HG02840 (cell line): ENCODE results near the gene PHF20.
A peak's percentile ranks its signal among the peaks of the same experiment; 100 is the strongest.
"Not testable (repeated sequence)": the region's sequence is repeated elsewhere in the genome, so short reads cannot be mapped to it uniquely, and the experiment has no call there.

Experiments
- ATAC-seq: cut with Tn5 transposase; IDR thresholded peaks from one replicate; pipeline ENCODE4 v1.9.1; 2021; ENCODE audit warnings: mild to moderate bottlenecking, moderate library complexity, moderate number of reproducible peaks; ENCODE audit not compliant: unreplicated experiment, low FRiP score

The PHF20 gene

DNA sequence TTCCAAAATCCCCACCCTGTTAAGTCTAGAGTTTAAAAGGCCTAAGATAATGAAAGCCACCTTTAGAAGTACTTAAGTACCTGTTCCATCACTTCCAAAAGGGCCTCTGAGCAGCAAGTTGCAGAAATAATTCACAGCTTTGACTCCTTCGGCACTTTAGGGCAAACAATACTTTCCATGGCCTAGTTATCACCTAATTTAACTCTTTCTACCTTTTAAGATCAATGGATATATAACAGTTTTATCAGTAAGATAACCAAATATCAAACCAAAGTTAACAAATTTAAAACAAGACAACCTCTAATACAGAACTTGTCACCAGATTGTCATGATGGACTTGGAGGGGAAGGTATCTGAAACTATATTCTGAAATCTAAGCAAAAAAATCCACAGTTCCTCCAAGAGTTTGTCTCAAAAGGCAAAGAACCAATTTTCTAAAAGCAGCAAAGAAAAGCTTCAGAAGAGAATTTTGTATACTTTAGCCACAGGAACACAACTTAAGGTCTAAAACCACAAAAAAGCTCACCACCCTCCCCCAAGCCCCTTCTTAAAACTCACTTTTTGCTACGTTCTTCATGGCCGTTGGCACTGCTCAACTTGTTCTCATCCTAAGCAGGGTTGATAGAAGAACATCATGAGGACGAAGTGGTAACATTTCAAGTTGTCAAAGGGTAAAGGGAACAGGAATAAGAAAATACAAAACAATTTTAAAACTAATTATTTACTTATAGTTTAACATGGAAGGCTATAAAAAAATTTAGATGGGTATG is 33.2 kb upstream of the PHF20 start:
- ATAC-seq: no peak

DNA sequence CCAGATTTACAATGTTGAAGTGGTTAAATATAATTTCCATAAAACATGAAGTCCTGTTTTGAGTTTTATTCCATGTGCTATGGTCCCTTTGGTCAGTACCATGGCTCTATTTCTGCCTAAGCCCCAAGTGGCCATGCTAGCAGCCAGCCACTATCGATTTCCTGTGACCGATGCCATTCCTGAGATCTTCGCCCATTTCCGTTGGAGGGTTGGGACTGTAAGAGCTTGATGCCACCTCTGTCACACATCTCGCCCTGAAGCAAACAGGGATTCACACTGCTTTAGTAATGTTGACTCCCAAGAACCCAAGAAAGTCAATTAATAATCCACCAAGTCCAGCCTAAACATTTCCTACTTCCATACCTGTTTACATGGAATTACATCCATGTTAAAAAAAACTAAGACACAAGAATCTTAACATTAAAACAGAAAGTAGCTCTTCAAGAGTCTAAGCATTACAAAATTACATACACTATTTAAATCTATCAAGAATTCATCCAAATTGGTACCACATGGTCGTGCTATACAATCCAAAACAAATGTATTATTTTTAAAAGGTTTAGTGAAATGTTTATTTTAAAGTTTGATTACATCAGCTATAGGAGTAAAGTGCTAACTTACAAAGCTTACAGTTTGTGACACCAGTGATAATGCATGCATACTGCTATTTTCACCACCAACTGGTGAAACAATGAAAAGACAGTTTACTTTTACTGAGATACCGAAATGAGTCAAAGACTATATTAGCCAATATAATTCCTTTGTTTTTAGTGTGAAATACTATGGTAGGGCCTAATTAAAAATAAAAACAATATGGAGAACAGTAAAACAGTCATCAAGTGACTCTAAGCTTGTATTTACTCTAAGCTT is 32.3 kb upstream of the PHF20 start:
- ATAC-seq: no peak

DNA sequence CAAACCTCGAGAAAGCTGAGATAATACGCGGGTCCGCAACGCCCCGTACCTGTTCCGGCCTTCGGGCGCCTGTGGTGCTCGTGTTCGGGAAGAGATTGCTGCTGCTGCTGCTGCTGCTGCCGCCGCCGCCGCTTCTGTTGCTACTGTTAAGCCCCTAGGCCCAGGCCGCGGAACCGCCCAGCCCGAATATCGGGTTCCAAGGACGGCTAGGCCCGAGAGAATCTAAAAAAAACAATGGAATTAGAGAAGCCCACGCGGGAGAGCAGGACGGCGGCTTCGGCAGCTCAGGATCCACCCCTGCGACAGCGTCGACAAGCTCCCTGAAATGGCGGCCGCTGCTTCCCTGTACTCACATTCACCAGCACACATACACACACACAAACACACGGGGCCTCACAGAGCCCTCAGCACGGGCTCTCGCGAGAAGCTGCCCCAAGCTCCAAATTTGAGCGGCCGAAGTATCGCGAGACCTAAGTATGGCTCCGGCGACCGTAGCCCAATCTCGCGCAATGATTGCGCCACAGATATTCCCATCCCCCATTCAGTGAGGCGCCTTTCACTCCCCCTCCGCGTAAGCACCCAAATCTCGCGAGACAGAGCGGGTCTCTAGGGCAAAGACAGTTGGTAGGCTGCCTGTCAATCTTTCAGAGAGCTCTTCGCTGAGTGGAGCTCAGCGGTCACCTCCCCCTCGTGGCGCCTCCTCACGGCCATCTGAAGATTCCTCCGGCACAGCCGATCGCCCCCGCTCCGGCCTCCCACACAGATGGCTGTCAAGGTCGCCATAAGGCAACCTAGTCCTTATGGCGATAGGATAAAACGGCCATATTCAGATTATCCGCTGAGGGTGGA is 29.7 kb upstream of the PHF20 start, which contains the start of gene RBM39:
RBM39 (minus strand) TSS at position 369 of the 849 bp plus-strand sequence. CDS start 1,386 bp downstream, outside the sequence.
- peak; percentile 87 for ATAC-seq

DNA sequence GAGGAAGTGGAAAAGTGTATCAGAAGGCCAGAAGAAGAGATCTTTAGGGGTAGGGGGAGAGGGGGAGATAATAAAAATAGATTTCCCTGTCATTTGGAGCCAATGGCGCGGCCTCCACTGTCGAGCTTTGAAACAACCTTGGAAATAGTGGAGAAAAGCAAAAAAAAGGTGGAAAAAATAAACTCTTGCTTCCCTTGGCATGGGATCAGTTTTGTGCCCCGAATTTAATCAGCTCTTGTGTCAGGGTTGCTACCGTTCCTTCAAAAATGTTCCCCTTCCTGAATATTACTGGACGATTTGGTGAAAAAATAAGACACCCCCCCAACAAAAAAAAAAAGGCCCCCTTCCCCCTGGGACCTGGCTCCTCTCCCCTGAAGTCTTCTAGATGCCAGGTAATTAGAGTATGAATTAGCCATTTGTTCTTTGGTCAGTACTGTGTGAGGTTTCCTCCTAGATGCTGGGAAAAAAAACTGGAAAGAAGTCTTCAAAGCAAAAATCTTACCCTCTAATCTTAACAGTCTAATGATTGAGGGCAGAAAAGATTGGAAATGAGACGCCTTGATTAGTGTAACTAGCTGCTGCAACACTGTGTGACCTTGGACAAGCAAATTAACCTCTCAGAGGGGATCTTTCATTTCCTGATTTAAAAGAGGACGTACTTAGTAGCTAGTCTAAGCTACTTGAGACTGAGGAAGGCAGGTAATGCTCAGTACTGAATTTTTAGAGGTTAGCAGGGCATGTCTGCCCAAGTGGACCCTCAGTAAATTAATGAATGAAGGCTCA is 28.9 kb upstream of the PHF20 start:
- no peak for ATAC-seq

DNA sequence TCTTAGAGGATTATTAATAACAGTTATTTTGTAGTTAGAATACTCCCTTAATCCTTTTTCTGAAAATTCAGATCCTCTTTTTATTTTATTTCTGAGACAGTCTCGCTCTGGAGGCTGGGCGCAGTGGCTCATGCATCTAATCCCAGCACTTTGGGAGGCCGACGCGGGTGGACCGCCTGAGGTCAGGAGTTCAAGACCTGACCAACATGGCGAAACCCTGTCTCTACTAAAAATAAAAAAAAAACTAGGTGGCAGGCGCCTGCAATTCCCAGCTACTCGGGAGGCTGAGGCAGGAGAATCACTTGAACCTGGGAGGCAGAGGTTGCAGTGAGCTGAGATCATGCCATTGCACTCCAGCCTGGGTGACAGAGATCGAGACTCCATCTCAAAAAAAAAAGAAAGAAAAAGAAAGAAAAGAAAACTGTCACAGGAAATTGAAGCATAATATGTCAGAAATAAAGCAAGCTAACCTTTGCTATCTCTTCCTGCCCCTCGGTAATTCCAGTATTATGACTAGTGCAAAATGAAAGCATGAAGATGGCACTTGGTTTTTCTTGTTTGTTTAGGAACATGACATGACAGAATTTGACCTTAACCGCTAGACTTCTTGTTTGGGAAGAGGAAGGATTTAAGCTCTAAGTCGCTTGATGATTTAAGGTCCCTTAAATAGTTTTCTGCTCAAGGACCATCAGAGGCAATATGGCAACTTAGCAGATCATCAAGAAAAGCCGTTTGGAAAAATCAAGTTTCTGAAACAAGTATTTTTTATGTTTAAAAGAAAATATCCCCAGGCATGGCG is 27.9 kb upstream of the PHF20 start:
- no peak for ATAC-seq

DNA sequence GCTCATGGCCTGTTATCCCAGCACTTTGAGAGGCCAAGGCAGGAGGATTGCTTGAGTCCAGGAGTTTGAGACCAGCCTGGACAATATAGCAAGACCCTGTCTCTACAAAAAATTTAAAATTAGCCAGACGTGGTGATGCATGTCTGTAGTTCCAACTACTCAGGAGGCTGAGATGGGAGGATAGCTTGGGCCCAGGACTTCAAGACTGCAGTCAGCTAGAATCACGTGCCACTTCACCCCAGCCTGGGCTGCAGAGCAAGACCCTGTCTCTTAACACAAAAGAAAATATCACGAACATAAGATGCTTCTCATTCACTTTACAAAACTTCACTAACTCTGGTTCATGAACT is 27.3 kb upstream of the PHF20 start:
- not testable (repeated sequence) for ATAC-seq

DNA sequence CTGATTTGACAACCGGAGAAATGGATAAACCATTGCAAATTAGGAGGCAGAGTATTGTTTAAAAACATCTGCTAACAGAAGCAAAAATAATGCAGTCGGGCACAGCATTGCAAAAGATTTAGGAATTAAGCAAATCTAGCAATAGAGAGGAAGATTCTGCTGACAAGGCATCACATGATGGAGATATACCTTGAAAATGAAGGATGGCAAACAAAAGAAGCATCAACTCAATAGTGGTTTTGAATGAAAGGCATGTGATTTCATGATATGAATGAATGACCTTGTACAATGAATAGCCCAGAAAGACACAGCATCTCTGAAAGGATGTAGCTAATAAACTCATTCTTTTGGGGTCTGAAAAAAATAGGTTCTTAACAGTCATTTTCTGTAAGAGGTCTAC is 21.2 kb upstream of the PHF20 start:
- no peak for ATAC-seq

DNA sequence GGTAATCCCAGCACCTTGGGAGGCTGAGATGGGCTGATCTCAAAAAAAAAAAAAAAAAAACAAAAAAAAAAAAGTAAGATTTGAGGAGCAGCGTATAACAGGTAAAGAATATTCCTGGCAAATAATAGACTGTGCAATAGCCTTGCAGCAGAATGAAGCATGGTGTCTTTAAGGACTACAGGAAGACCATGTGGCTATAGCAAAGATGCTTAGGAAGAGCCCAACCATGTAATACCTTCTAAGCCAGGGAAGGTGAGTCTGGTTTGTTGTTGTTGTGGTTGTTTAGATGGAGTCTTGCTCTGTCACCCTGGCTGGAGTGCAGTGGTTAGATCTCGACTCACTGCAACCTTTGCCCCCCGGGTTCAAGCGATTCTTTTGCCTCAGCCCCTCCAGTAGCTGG is 15.4 kb upstream of the PHF20 start:
- no peak for ATAC-seq

DNA sequence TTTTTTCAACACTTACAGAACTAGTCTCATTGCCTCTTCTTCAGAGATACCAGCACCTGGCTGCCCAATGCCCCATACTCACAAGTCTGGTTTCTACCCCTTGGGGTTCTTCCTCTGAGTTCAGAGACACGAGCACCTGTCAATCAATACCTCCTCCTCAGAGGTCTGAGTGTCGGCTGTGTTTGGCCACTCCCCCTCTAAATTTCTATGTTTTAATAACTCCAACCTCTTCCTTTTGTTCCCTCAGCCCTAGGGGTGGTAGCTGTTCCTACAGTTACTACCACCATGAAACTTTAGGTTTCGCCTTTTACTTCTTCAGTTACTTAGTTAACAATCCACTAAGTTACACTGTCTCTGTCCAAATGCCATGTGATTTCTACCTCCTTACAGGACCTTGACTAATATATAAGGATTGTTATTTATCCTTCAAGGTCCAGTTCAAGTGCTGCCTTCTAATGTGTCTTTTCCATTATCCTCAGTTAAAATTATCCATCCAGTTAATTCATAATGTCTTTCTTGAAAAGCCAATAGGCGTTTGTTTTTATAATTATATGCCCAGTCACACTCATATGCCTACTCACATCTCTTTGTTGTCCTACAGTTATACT is 14.6 kb upstream of the PHF20 start:
- no peak for ATAC-seq

DNA sequence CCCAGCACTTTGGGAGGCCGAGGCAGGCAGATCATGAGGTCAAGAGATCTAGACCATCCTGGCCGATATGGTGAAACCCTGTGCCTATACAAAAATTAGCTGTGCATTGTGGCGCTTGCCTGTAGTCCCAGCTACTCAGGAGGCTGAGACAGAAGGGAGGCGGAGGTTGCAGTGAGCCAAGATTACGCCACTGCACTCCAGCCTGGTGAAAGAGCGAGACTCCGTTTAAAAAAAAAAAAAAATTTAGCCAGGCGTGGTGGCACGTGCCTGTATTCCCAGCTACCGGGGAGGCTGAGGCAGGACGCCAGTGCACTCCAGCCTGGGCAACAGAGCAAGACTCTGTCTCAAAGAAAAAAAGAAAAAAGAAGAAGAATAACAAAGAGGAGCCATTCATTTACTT is 10.3 kb upstream of the PHF20 start:
- ATAC-seq: not testable (repeated sequence)

DNA sequence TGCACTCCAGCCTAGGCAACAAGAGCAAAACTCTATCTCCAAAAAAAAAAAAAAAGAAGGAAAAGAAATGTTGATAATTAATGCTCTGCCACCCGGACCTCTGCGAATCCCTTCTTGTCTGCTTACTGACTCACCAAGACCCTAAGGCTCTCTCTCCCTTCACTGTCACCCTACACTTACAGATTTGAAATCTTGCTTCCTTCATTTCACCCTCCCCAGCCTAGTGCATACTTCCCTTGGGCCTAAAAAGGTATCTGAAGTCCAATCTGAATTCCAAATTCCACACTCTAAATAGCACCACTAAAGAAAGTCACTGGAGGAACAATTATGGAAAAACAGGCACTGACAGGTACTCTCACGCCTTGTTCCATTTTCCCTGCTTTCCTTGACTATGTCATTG is 9.4 kb upstream of the PHF20 start:
- ATAC-seq: no peak

DNA sequence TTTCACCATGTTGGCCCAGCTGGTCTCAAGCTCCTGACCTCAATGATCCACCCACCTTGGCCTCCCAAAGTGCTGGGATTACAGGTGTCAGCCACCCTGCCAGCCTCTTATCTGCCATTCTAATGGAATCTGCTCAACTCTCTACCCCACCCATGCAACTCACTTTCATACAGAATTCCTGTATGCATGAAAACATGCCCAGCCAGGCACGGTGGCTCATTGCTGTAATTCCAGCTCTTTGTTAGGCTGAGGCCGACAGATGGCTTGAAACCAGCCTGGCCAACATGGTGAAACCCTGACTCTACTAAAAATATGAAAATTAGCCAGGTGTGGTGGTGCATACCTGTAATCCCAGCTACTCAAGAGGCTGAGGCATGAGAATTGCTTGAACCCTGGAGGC is 6.9 kb upstream of the PHF20 start:
- ATAC-seq: not testable (repeated sequence)

DNA sequence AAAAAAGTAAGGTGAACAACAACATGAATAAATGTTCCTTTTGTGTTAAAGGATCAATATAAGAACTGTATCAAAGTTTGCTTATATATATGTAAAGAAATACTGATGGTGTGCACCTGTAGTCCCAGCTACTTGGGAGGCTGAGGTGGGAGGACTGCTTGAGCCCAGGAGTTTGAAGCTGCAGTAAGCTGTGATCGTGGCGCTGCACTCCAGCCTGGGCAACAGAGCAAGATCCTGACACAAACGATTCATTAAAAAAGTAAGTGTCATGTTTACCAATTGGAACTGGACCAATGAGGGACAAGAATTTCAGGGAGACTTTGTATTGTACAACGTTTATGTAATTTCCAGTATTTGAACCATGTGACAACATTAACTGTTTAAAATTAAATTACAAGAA is 5.0 kb upstream of the PHF20 start:
- no peak for ATAC-seq

DNA sequence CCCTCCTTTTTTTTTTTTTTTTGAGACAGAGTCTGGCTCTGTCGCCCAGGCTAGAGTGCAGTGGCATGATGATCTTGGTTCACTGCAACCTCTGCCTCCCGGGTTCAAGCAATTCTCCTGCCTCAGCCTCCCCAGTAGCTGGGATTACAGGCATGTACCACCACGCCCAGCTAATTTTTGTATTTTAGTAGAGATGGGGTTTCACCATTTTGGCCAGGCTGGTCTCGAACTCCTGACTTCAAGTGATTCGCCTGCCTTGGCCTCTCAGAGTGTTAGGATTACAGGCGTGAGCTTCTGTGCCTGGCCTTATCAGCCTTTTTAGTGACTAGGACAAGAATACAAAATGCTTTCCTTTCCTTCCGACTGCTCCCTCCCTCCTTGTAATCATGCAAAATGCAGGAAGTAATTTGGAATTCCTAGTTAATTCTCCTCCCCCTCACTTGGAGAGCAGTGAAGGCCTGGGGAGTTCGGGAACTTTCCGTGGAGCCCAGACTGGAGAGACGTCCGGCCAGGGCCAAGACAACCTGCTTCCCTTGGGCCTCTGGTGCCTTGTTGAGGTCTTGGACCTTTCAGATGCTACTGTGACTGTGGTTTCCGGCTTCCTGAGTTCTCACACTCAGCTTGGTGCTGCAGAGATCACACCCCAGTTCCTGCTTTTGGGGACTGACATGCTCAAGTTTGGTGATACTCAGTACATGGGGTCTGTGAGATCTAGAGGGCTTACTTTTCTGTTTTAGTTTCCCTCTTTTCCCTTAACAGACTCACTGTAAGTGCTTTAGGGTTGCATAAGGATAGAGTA is 3.9 kb upstream of the PHF20 start:
- ATAC-seq: no peak

DNA sequence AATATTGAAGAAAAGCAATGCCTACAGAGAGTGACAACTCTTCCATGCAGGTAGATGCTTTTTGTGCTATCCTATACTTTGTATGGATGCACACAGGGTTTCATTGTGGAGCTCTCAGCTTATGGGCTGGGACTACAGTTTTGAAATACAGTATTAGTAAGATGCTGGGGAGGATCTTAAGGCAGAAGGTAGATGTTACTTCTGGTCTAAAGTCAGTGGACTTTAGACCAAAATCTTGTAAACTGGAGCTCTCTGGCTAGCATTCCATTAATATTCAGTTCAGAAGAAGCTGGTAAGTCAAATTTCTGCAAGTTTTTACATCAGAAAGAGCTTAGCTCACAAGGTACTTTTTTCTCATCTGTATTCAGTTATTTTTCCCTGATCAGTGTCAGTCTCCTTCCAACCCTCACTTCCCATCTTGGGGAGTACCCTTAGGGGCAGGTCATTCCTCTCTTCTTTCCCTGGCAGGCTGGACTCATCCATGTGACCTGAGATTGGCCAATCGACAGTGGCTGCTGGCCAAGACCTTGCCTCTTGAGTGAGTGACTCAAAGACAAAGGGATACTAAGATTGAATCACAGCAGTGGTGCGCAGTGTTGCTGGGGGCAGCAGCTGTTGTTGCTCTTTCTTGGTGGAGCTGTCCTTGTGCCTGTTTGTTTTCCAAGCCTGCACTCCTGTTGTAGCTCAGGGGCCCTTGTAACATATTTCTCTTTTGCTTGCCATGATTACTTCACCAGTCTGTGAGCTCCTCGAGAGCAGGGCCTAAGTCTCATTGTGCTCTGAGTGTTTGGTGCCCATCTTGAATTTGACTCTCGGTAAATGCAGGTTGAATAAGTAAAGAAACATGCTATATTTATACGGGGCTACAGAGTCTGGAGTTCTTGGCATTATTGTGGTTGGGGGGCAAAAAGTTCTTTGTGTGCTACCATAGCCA is 2.8 kb upstream of the PHF20 start:
- ATAC-seq: no peak

DNA sequence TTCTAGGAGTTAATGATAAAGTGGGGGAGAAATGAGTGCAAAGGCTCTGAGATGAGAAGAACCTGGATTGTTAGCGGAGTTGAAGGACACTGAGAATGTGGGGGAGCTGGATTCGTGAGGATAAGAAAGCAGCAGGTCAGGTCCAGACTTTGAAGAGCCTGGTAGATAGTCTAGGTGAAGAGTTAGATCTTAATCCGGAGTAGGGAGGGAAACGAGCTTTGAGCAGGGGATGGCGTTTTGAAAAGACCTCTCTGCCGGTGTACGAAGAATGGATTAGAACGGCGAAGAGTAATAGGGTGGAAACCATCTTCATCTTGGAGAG is 487 bp upstream of the PHF20 start:
- ATAC-seq: no peak

DNA sequence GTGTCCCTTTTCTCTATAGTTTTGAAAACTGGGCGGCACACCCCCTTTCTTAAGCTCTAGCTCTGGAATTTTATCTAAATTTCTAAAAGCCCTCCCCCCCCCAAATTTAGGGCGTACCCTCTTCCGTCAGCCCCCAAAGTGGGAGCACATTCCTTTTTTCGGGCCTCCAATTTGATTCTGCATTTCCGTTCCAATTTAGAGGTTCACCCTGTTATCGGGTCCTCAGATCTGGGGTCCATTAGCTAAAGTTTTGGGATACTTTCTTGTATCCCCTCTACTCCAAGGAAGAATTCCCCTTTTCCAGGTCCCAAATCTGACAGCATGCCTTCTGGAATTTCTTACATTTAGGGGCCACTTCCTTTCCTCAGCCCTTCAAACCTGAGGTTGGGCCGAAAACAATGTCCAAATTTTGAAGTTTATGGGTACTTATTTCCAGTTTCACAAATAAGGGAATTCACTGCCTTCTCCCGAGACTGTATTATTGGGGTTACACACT is 796 bp downstream of the PHF20 start:
- no peak for ATAC-seq
